HepG2 (cell line): Measurements from ENCODE around the gene MACROD2. TPM values are rescaled to one million over a fixed set of nuclear protein-coding genes. Genes with fewer than 3 reads are reported as not detected.

Experiments used
- ATAC-seq: fragments of 200-7000 bp; cut with Tn5 transposase; 3 replicates; pipeline ENCODE4 v1.9.1; 2020; ENCODE audit warnings: mild to moderate bottlenecking, moderate library complexity
- BruUV-seq: library from RNA; stranded (reverse); fragments of 400-500 nt; replicated peaks from 2 replicates; lab custom pipeline; 2021; lab: Mats Ljungman, UMichigan
- CTCF ChIA-PET: fragments of 300-600 bp; formaldehyde crosslinking; extraction: SDS; loops from one replicate; lab custom pipeline; 2021; ENCODE audit warnings: low total read pairs, inconsistent platforms, low intra/inter-chr PET ratio; lab: Yijun Ruan, JAX
- POLR2A ChIA-PET: fragments of 350-600 bp; sonication (Branson Sonifier 250); formaldehyde crosslinking; loops from one replicate; lab custom pipeline; 2020; ENCODE audit warnings: antibody characterized with exemption, inconsistent platforms; lab: Yijun Ruan, JAX
- DNase-seq: peaks from one replicate; pipeline ENCODE4 v3.0.0-alpha.2; 2015; ENCODE audit warnings: low spot score
- FAIRE-seq: peaks from 3 replicates; lab custom pipeline; 2011; peaks lifted over from hg19 to GRCh38; lab: Jason Lieb, UNC
- H2AFZ ChIP-seq: one replicate; pipeline ENCODE4 v1.6.1; 2011; ENCODE audit warnings: low read length, inconsistent platforms
- H3K27ac ChIP-seq: fragments of 300-600 bp; 3 replicates; pipeline ENCODE4 v1.8.0; 2011; ENCODE audit warnings: mixed run types, mild to moderate bottlenecking, mixed read lengths, low read length, inconsistent platforms; ENCODE audit not compliant: insufficient read depth; ENCODE audit errors: extremely low read length
- H3K27me3 ChIP-seq, 2 experiments: fragments of 200-600 bp in 1 of 2; 2 replicates in 1 of 2; 3 replicates in 1 of 2; pipeline versions ENCODE4 v1.6.0 to v1.8.0; 2011; ENCODE audit warnings: low read length in 2 of 2, mild to moderate bottlenecking in 2 of 2, moderate library complexity in 2 of 2, inconsistent platforms in 1 of 2; ENCODE audit not compliant: insufficient read depth in 2 of 2, control insufficient read depth in 1 of 2
- H3K36me3 ChIP-seq, 2 experiments: fragments of 200-600 bp in 1 of 2; replicated peaks in 1 of 2; 2 replicates in 1 of 2; 3 replicates in 1 of 2; pipeline versions ENCODE4 v1.5.1 to v1.8.0; 2011; ENCODE audit warnings: low read length in 2 of 2, inconsistent platforms in 1 of 2; ENCODE audit not compliant: insufficient read depth in 2 of 2, control insufficient read depth in 1 of 2
- H3K4me1 ChIP-seq: 2 replicates; pipeline ENCODE4 v1.5.1; 2012; ENCODE audit warnings: low read length, inconsistent platforms; ENCODE audit not compliant: insufficient read depth
- H3K4me2 ChIP-seq: 2 replicates; pipeline ENCODE4 v1.6.0; 2011; ENCODE audit warnings: low read depth, low read length, inconsistent platforms
- H3K4me3 ChIP-seq, 3 experiments: fragments of 200-600 bp in 1 of 3; sonication (generic), shearing (Covaris generic) in 1 of 3; replicated peaks in 1 of 3; 2 replicates each; pipeline ENCODE4 v1.5.1; 2011 to 2016; ENCODE audit warnings: low read length in 3 of 3, inconsistent platforms in 2 of 3, low read depth in 2 of 3, mild to moderate bottlenecking in 2 of 3, control low read depth in 1 of 3, mixed read lengths in 1 of 3; ENCODE audit not compliant: insufficient read depth in 1 of 3
- H3K79me2 ChIP-seq: one replicate; pipeline ENCODE4 v1.6.1; 2011; ENCODE audit warnings: low read length, inconsistent platforms; ENCODE audit not compliant: insufficient read depth
- H3K9ac ChIP-seq: 2 replicates; pipeline ENCODE4 v1.6.0; 2011; ENCODE audit warnings: mild to moderate bottlenecking, low read depth, low read length, inconsistent platforms; ENCODE audit not compliant: insufficient read depth
- H3K9me3 ChIP-seq: 2 replicates; pipeline ENCODE4 v1.5.1; 2012; ENCODE audit warnings: mild to moderate bottlenecking, low read length
- H4K20me1 ChIP-seq: 2 replicates; pipeline ENCODE4 v1.6.0; 2011; ENCODE audit warnings: inconsistent platforms, mild to moderate bottlenecking, low read length, moderate library complexity; ENCODE audit not compliant: insufficient read depth
- AHR ChIP-seq: IDR thresholded peaks from 2 replicates; pipeline ENCODE4 v1.6.1; 2018; ENCODE audit warnings: missing genetic modification reagents, missing compliant biosample characterization
- BRCA1 ChIP-seq: sonication (generic); formaldehyde crosslinking; IDR thresholded peaks from 2 replicates; pipeline ENCODE4 v1.4.0; 2020; ENCODE audit warnings: missing genetic modification reagents
- CENPX ChIP-seq: sonication (generic); formaldehyde crosslinking; IDR thresholded peaks from 2 replicates; pipeline ENCODE4 v1.9.0; 2021; ENCODE audit warnings: mild to moderate bottlenecking, missing genetic modification reagents, moderate library complexity
- CHCHD3 ChIP-seq: sonication (generic); formaldehyde crosslinking; IDR thresholded peaks from 2 replicates; pipeline ENCODE4 v1.8.0; 2022; ENCODE audit warnings: mild to moderate bottlenecking, missing genetic modification reagents, moderate library complexity
- DNMT3B ChIP-seq: conservative IDR thresholded peaks from 2 replicates; pipeline ENCODE4 v1.6.1; 2016; ENCODE audit warnings: missing biosample characterization, control low read depth
- HOXA5 ChIP-seq: sonication (generic); formaldehyde crosslinking; IDR thresholded peaks from 2 replicates; pipeline ENCODE4 v1.4.0; 2020; ENCODE audit warnings: missing genetic modification reagents
- JDP2 ChIP-seq: sonication (generic); formaldehyde crosslinking; IDR thresholded peaks from 2 replicates; pipeline ENCODE4 v1.8.1; 2022; ENCODE audit warnings: missing genetic modification reagents, borderline replicate concordance
- MBD4 ChIP-seq: IDR thresholded peaks from 2 replicates; pipeline ENCODE4 v1.6.1; 2012; ENCODE audit warnings: low read length, inconsistent platforms, borderline replicate concordance
- PHF21A ChIP-seq: sonication (generic); formaldehyde crosslinking; IDR thresholded peaks from 2 replicates; pipeline ENCODE4 v1.5.0; 2020; ENCODE audit warnings: mild to moderate bottlenecking, missing genetic modification reagents
- REXO4 ChIP-seq: sonication (generic); formaldehyde crosslinking; IDR thresholded peaks from 2 replicates; pipeline ENCODE4 v1.8.0; 2022; ENCODE audit warnings: missing genetic modification reagents, mild to moderate bottlenecking, borderline replicate concordance
- SATB2 ChIP-seq: sonication (generic); formaldehyde crosslinking; IDR thresholded peaks from 2 replicates; pipeline ENCODE4 v1.5.0; 2020; ENCODE audit warnings: missing genetic modification reagents
- XBP1 ChIP-seq: sonication (generic); formaldehyde crosslinking; IDR thresholded peaks from 2 replicates; pipeline ENCODE4 v1.5.0; 2020; ENCODE audit warnings: missing genetic modification reagents
- ZC3H13 ChIP-seq: sonication (generic); formaldehyde crosslinking; IDR thresholded peaks from 2 replicates; pipeline ENCODE4 v1.8.1; 2023; ENCODE audit warnings: mild to moderate bottlenecking, missing genetic modification reagents, moderate library complexity
- ZKSCAN1 ChIP-seq: fragments of 150-350 bp; IDR thresholded peaks from 2 replicates; pipeline ENCODE4 v1.6.1; 2014; ENCODE audit warnings: low read length
- ZNF331 ChIP-seq: sonication (generic); formaldehyde crosslinking; IDR thresholded peaks from 2 replicates; pipeline ENCODE4 v1.4.0; 2020; ENCODE audit warnings: missing genetic modification reagents
- ZNF460 ChIP-seq: sonication (generic); formaldehyde crosslinking; IDR thresholded peaks from 2 replicates; pipeline ENCODE4 v1.5.1; 2020; ENCODE audit warnings: missing genetic modification reagents, mild to moderate bottlenecking, borderline replicate concordance
- ZNF709 ChIP-seq: sonication (generic); formaldehyde crosslinking; IDR thresholded peaks from 2 replicates; pipeline ENCODE4 v1.5.0; 2020; ENCODE audit warnings: mild to moderate bottlenecking, missing genetic modification reagents
- ZNF749 ChIP-seq: sonication (generic); formaldehyde crosslinking; IDR thresholded peaks from 2 replicates; pipeline ENCODE4 v1.8.0; 2022; ENCODE audit warnings: mild to moderate bottlenecking, missing genetic modification reagents, moderate library complexity, borderline replicate concordance
- ZNF788 ChIP-seq: sonication (generic); formaldehyde crosslinking; IDR thresholded peaks from 2 replicates; pipeline ENCODE4 v1.5.0; 2020; ENCODE audit warnings: mild to moderate bottlenecking, missing genetic modification reagents, borderline replicate concordance
- ZNF850 ChIP-seq: sonication (generic); formaldehyde crosslinking; conservative IDR thresholded peaks from 2 replicates; pipeline ENCODE4 v1.9.0; 2021; ENCODE audit warnings: mild to moderate bottlenecking, missing genetic modification reagents
- WGBS: methylation state at CpG from one replicate; pipeline ENCODE4 v1.1.6; 2017; ENCODE audit warnings: low lambda C conversion rate; 5-methylcytosine and 5-hydroxymethylcytosine counted together
- in situ Hi-C: cut with HindIII; loops from 2 replicates; pipeline ENCODE4 v1.10.0; 2017; ENCODE audit warnings: low pct_unique_long_range_greater_than_20kb; ENCODE audit not compliant: extremely low pct_ligation_motif_present
- intact Hi-C: fragments of 100-400 bp; cut with micrococcal nuclease; formaldehyde crosslinking; loops from one replicate; pipeline ENCODE4 v1.10.0; 2022; ENCODE audit not compliant: unreplicated experiment
- polyA plus RNA-seq, 8 experiments: library from polyadenylated mRNA; depleted of rRNA in 3 of 8; stranded (reverse) in 7 of 8; unstranded in 1 of 8; fragments of >200 nt; fragmentation: Illumina TruSeq in 4 of 8; extraction: Trizol in 4 of 8; gene quantifications; 2 replicates each; pipeline versions ENCODE4 v1.2.1 to v1.2.3, GENCODE V29; 2011 to 2016; ENCODE audit warnings: low read depth in 4 of 8, missing spikeins in 1 of 8, mixed read lengths in 1 of 8; ENCODE audit not compliant: insufficient read depth in 1 of 8
- total RNA-seq, 5 experiments: library from RNA; depleted of rRNA; stranded (reverse); fragments of >200 nt; fragmentation: Illumina TruSeq; extraction: Trizol; gene quantifications; 2 replicates each; pipeline ENCODE4 v1.2.3, GENCODE V29; 2016; ENCODE audit warnings: low read depth in 1 of 5
- TF ChIP-seq, protein P1 (sequence below): IDR thresholded peaks from 2 replicates; pipeline ENCODE4 v1.6.1; 2016; ENCODE audit warnings: low read depth
- TF ChIP-seq, protein P2 (sequence below): IDR thresholded peaks from 2 replicates; pipeline ENCODE4 v1.6.1; 2016; ENCODE audit warnings: low read depth, control low read depth
- TF ChIP-seq, protein P3 (sequence below): sonication (generic); formaldehyde crosslinking; IDR thresholded peaks from 2 replicates; pipeline ENCODE4 v1.5.0; 2020; ENCODE audit warnings: missing genetic modification reagents

MACROD2 gene
- total and polyA plus RNA-seq, 2 of the 13 experiments (the other 11 are each of a cell fraction or from before 2014, with no cell fraction given) = 0.13 to 0.51 TPM

DNA sequence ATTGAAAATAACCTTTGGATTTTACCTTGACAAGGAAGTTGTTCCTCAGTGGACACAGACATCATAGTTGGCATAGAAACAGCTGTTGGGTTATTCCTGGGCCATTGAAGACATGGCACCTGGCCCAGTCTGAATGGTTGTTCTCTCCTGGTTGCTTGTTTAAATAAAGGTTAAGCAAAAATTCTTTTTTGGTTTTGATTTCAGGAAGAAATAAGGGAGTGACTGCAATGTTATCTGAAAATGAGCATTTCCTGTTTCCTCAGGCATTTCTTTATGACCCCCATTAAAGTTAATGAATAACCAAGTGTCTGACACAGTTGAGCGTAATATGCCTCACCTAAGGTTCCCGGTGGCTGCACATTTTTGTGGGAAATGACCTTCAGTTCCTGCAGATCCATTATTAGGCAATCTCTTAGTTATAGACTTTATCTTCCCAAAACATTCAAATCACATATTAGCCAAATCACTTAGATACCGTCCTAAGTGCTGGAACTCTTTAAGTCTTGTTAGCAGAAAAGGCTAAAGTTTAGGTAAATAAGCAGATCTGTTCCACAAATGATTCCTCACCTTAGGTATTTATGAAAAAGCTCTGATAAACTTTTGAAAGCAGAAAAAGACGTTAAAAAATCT, 990.8 kb downstream of the MACROD2 start:
- Histone ChIP-seq H2AFZ (no peak overlapping the region), H3K36me3 (no peaks in the 10 kb centered on the region), H3K4me3 (peak overlapping the region in 1 of 3 experiments; percentile 32; a peak in 1 of 6 replicates), H3K27ac (peak overlapping the region; percentile 95), H4K20me1 (no peaks in the 10 kb centered on the region), H3K9me3 (peaks cover 23% of the 10 kb centered on the region), H3K4me1 (peaks cover 80% of the 10 kb centered on the region), H3K9ac (peak overlapping the region; percentile 76), H3K79me2 (no peaks in the 10 kb centered on the region), H3K4me2 (peak overlapping the region; percentile 76), H3K27me3 (no peaks in the 10 kb centered on the region)
- WGBS = 2% methylated on average over 4 of the region's 4 CpGs
- BruUV-seq = no TSS peak
- DNase-seq (peak; percentile 99), FAIRE-seq (peak; percentile 64), ATAC-seq (peak; percentile 63)
- POLR2A ChIA-PET = interaction anchor here (1.1 to 4.9 kb wide), 9 partner anchors 11 to 649 kb away, joined by 3 to 59 read pairs (median 9); partner anchors contain the start of gene FLRT3
- in situ Hi-C loops (loop anchor here (5.0 kb wide), 1 partner anchor 76 kb away; no protein-coding TSS in a partner anchor), intact Hi-C loops (loop anchor here (1.0 to 10.0 kb wide), 4 partner anchors 74 to 1749 kb away; partner anchors contain the start of gene SNRPB2)
- CTCF ChIA-PET = no interaction called here
- TF ChIP-seq REXO4 (CRISPR knock-in tag) (no peak), ZNF749 (CRISPR knock-in tag) (0 out of 2 replicates have a peak, but pooled peaks have one; percentile 44), ZNF850 (no peak), HOXA5 (peak; percentile 70), PHF21A (peak; percentile 91), AHR (no peak; the same call in 1 of the 2 replicates), JDP2 (CRISPR knock-in tag) (no peak), CENPX (CRISPR knock-in tag) (no peak), ZC3H13 (CRISPR knock-in tag) (no peak), ZNF460 (CRISPR knock-in tag) (no peak), MBD4 (peak; percentile 87), BRCA1 (CRISPR knock-in tag) (no peak), SATB2 (no peak), DNMT3B (peak; percentile 86; the same call in 1 of the 2 replicates), XBP1 (0 out of 2 replicates have a peak, but pooled peaks have one; percentile 19), ZKSCAN1 (no peak), ZNF331 (CRISPR knock-in tag) (peak; percentile 91; the same call in 1 of the 2 replicates), ZNF709 (CRISPR knock-in tag) (no peak), CHCHD3 (CRISPR knock-in tag) (no peak), ZNF788 (CRISPR knock-in tag) (no peak)
- TF ChIP-seq, protein P1, sequence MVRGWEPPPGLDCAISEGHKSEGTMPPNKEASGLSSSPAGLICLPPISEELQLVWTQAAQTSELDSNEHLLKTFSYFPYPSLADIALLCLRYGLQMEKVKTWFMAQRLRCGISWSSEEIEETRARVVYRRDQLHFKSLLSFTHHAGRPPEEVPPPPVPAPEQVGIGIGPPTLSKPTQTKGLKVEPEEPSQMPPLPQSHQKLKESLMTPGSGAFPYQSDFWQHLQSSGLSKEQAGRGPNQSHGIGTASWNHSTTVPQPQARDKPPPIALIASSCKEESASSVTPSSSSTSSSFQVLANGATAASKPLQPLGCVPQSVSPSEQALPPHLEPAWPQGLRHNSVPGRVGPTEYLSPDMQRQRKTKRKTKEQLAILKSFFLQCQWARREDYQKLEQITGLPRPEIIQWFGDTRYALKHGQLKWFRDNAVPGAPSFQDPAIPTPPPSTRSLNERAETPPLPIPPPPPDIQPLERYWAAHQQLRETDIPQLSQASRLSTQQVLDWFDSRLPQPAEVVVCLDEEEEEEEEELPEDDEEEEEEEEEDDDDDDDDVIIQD (CRISPR knock-in tag) = peak; percentile 99
- TF ChIP-seq, protein P2, sequence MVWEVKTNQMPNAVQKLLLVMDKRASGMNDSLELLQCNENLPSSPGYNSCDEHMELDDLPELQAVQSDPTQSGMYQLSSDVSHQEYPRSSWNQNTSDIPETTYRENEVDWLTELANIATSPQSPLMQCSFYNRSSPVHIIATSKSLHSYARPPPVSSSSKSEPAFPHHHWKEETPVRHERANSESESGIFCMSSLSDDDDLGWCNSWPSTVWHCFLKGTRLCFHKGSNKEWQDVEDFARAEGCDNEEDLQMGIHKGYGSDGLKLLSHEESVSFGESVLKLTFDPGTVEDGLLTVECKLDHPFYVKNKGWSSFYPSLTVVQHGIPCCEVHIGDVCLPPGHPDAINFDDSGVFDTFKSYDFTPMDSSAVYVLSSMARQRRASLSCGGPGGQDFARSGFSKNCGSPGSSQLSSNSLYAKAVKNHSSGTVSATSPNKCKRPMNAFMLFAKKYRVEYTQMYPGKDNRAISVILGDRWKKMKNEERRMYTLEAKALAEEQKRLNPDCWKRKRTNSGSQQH (CRISPR knock-in tag) = no peak
- TF ChIP-seq, protein P3, sequence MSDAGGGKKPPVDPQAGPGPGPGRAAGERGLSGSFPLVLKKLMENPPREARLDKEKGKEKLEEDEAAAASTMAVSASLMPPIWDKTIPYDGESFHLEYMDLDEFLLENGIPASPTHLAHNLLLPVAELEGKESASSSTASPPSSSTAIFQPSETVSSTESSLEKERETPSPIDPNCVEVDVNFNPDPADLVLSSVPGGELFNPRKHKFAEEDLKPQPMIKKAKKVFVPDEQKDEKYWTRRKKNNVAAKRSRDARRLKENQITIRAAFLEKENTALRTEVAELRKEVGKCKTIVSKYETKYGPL (CRISPR knock-in tag) = no peak
